ENCODE measurements around the gene RFX8. TPM values are rescaled to one million over a fixed set of nuclear protein-coding genes. Genes with fewer than 3 reads are reported as not detected.

RFX8 gene
- total and polyA plus RNA-seq, 7 donors, result 0.12 to 0.83 TPM; not detected in 5

DNA sequence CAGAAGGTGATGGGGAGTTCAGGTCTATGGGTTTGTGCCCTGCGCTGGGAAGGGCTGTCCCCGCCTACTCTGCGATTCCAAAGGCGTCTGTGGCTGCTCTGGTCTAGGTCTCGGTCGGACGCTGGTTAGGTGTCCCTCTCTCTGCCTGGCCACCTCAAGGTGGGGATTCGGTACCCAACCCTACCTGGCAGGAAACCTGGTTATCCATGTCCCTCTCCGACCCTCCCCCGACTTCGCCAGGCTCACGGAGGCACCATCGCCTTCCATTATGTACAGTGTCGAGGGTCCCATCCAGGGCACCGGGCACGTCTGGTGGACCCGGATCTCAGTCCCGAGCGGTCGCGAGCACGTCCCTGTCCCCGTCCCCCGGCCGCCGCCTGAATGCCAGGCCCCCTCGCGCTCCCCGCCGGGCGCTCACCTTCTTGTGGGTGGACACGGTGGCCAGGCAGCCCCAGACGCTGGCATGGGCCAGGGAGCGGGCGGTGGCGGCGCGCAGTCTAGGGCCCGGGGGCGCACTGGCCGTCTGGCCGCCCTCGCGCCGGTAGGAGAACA lies 88.2 kb downstream of the RFX8 start:
- intact Hi-C loops (cut with DNase I), result no loop called here
- no peak for TF ChIP-seq POLR2A (IDR thresholded peaks at IDR 0.05)
- TF ChIP-seq EP300 (IDR thresholded peaks at IDR 0.05), result no peak
- TF ChIP-seq POLR2AphosphoS5 (IDR thresholded peaks at IDR 0.05), result no peak
- Histone ChIP-seq H3K27ac (no peak overlapping the region), H3K9me3 (no peaks in the 10 kb centered on the region), H3K36me3 (no peaks in the 10 kb centered on the region), H3K4me3 (peak overlapping the region in 3 of 4 donors; percentile 28 to 51 (median 49)), H3K4me1 (peaks cover 0 to 15% (median 14%) of the 10 kb centered on the region in 4 donors), H3K27me3 (peaks cover 9 to 76% (median 35%) of the 10 kb centered on the region in 3 donors)
- 2 to 3% methylated on average over 45 of the region's 45 CpGs for WGBS, 2 donors
- DNase-seq, result no peak

DNA sequence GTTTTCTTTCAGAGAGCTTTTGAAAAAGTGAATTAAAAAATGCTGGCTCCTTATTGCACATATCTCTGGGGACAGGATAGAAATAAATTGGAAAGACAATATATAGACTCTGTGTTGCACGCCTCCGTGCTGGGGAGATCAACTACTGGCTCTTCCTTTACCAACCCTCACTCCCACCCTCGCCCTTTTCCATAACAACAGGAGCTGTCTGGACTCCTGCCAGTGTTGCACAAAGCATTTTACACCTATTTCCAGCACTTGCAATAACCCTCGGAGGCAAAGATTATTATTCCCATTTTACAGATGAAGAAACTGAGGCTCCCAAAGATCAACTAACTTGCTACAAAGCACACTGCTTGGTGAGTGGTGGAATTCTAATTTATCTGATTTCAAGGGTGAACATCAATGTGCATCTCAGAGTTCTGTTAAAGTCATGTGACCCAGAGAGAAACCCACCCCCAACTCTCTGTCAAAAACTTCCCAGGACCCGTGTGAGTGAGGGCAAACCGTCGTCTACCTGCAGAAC lies 91.8 kb downstream of the RFX8 start:
- intact Hi-C loops (cut with DNase I), result no loop called here
- Histone ChIP-seq H3K9me3 (no peaks in the 10 kb centered on the region), H3K4me3 (no peak overlapping the region), H3K4me1 (peaks cover 0 to 15% (median 14%) of the 10 kb centered on the region in 4 donors), H3K36me3 (no peaks in the 10 kb centered on the region), H3K27me3 (peaks cover 6 to 49% (median 29%) of the 10 kb centered on the region in 3 donors), H3K27ac (no peak overlapping the region)
- DNase-seq, result no peak
- WGBS, 2 donors, result 74 to 77% methylated on average over 7 of the region's 7 CpGs
- TF ChIP-seq POLR2A (IDR thresholded peaks at IDR 0.05), result no peak
- no peak for TF ChIP-seq EP300 (IDR thresholded peaks at IDR 0.05)
- TF ChIP-seq, protein P1, sequence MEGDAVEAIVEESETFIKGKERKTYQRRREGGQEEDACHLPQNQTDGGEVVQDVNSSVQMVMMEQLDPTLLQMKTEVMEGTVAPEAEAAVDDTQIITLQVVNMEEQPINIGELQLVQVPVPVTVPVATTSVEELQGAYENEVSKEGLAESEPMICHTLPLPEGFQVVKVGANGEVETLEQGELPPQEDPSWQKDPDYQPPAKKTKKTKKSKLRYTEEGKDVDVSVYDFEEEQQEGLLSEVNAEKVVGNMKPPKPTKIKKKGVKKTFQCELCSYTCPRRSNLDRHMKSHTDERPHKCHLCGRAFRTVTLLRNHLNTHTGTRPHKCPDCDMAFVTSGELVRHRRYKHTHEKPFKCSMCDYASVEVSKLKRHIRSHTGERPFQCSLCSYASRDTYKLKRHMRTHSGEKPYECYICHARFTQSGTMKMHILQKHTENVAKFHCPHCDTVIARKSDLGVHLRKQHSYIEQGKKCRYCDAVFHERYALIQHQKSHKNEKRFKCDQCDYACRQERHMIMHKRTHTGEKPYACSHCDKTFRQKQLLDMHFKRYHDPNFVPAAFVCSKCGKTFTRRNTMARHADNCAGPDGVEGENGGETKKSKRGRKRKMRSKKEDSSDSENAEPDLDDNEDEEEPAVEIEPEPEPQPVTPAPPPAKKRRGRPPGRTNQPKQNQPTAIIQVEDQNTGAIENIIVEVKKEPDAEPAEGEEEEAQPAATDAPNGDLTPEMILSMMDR (IDR thresholded peaks at IDR 0.05), result no peak
- no peak for TF ChIP-seq POLR2AphosphoS5 (IDR thresholded peaks at IDR 0.05)

DNA sequence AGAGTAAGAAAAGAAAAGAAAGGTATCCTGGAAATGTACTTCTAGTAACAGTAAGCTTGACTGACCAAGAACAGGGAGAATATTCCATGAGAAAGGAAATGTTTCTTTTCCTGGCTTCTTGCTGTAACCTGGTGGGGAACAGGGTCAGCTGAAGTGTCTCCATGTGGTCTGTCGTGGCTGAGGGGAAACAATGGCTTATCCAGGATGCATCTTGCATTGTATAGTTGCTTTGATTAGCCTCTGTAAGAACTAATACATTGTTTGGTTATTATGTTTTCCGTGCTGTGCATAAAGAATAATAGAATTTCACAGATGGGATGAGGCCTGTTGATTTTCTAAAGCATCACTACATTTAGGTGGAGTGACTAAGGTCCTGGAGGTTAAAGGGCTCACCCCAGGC lies 92.5 kb downstream of the RFX8 start:
- peaks cover 0 to 12% (median 11%) of the 10 kb centered on the region in 4 donors for H3K4me1 ChIP-seq
- intact Hi-C loops (cut with DNase I), result no loop called here
- H3K36me3 ChIP-seq, result no peaks in the 10 kb centered on the region
- no peak overlapping the region for H3K27ac ChIP-seq
- WGBS, 2 donors, result 83 to 85% methylated on average over 2 of the region's 2 CpGs
- no peak overlapping the region for H3K4me3 ChIP-seq
- no peaks in the 10 kb centered on the region for H3K9me3 ChIP-seq
- peaks cover 5 to 43% (median 23%) of the 10 kb centered on the region in 3 donors for H3K27me3 ChIP-seq
- TF ChIP-seq POLR2A (IDR thresholded peaks at IDR 0.05), result no peak
- no peak for TF ChIP-seq POLR2AphosphoS5 (IDR thresholded peaks at IDR 0.05)
- TF ChIP-seq, protein P1 (IDR thresholded peaks at IDR 0.05), result no peak
- no peak for TF ChIP-seq EP300 (IDR thresholded peaks at IDR 0.05)
- DNase-seq, result no peak

DNA sequence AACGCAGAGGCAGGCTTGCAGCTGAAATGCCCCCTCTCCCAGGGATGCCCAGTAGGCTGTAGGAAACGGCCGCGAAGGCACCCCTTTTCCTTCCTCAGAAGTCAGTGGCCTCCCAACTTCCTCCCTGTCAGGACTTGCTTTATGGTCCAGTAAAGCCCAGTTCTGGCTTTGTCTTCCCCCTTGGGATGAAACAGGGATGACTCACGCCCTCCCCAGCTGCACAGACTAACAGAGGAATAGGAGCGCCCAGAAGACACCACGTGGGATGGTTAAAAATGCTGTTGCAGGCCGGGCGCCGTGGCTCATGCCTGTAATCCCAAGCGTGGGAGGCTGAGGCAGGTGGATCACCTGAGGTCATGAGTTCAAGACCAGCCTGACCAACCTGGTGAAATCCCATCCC lies 94.5 kb downstream of the RFX8 start:
- no peak overlapping the region for H3K27ac ChIP-seq
- no peaks in the 10 kb centered on the region for H3K36me3 ChIP-seq
- H3K4me3 ChIP-seq, result no peak overlapping the region
- intact Hi-C loops (cut with DNase I), result no loop called here
- peak; percentile 76 for DNase-seq
- peaks cover 0 to 22% (median 8%) of the 10 kb centered on the region in 3 donors for H3K27me3 ChIP-seq
- 80 to 85% methylated on average over 11 of the region's 11 CpGs for WGBS, 2 donors
- H3K9me3 ChIP-seq, result no peaks in the 10 kb centered on the region
- no peaks in the 10 kb centered on the region for H3K4me1 ChIP-seq
- TF ChIP-seq POLR2AphosphoS5 (IDR thresholded peaks at IDR 0.05), result no peak
- TF ChIP-seq EP300 (IDR thresholded peaks at IDR 0.05), result no peak
- no peak for TF ChIP-seq POLR2A (IDR thresholded peaks at IDR 0.05)
- TF ChIP-seq, protein P1 (IDR thresholded peaks at IDR 0.05), result no peak

DNA sequence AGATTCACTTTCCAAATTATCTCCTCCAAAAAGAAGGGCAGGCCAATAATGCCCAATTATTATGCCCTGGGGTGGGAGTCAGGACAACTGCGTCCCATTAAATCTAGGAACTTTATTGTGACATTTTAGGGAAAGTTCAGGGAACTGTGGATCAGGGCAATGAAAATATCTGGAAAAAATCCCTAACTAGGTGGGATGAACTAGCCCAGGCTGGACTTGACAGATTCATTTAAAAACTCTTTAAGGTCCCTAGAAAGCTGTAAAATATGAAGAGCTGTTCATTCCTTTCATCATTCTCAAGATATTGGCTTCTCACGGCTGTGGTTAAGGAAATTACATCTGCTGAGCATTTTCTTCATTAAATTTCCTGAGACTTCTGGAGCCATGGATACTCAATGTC lies 95.8 kb downstream of the RFX8 start:
- H3K27me3 ChIP-seq, result peaks cover 0 to 11% (median 0%) of the 10 kb centered on the region in 3 donors
- no peak overlapping the region for H3K4me3 ChIP-seq
- no peaks in the 10 kb centered on the region for H3K36me3 ChIP-seq
- no peaks in the 10 kb centered on the region for H3K9me3 ChIP-seq
- intact Hi-C loops (cut with DNase I), result no loop called here
- TF ChIP-seq EP300 (IDR thresholded peaks at IDR 0.05), result no peak
- TF ChIP-seq, protein P1 (IDR thresholded peaks at IDR 0.05), result no peak
- TF ChIP-seq POLR2A (IDR thresholded peaks at IDR 0.05), result no peak
- TF ChIP-seq POLR2AphosphoS5 (IDR thresholded peaks at IDR 0.05), result no peak
- no peak for DNase-seq
- 94 to 95% methylated on average over 2 of the region's 2 CpGs for WGBS, 2 donors
- no peaks in the 10 kb centered on the region for H3K4me1 ChIP-seq
- no peak overlapping the region for H3K27ac ChIP-seq

All from sigmoid colon (tissue), 7 donors.